GM12878 (cell line): ENCODE results near the gene ICOSLG. TPM values are rescaled to one million over a fixed set of nuclear protein-coding genes. Genes with fewer than 3 reads are reported as not detected.

ENCODE experiments used
- CBX3 ChIP-seq: fragments of 200-600 bp; sonication (generic); IDR thresholded peaks from 2 replicates; pipeline ENCODE4 v1.6.1; 2016; ENCODE audit warnings: low read depth, borderline replicate concordance
- POU2F2 ChIP-seq: IDR thresholded peaks from 3 replicates; pipeline ENCODE4 v1.6.1; 2011; ENCODE audit warnings: low read depth, mild to moderate bottlenecking, low read length, borderline replicate concordance
- RAD51 ChIP-seq: fragments of 450-650 bp; IDR thresholded peaks from 2 replicates; pipeline ENCODE4 v1.6.1; 2016; ENCODE audit warnings: moderate library complexity, mild to moderate bottlenecking, inconsistent platforms
- TCF3 ChIP-seq: IDR thresholded peaks from 2 replicates; pipeline ENCODE4 v1.6.1; 2012; ENCODE audit warnings: low read depth, mild to moderate bottlenecking, low read length, borderline replicate concordance; ENCODE audit not compliant: insufficient read depth
- polyA plus RNA-seq, 11 experiments: library from polyadenylated mRNA; depleted of rRNA in 4 of 11; unstranded in 6 of 11; stranded (reverse) in 5 of 11; fragments of >200 nt; fragmentation: Nextera tagmentation in 4 of 11; fragmentation: Illumina TruSeq in 1 of 11; extraction: Ambion mirVana in 4 of 11; extraction: Trizol in 1 of 11; gene quantifications; 1 replicate in 1 of 11; 2 replicates in 10 of 11; pipeline versions ENCODE4 v1.2.1 to v1.2.3, GENCODE V29; 2011 to 2016; ENCODE audit warnings: inconsistent platforms in 2 of 11, missing spikeins in 2 of 11, low read depth in 1 of 11
- total RNA-seq, 4 experiments: library from RNA; depleted of rRNA in 3 of 4; stranded (reverse); fragments of >200 nt in 3 of 4; fragmentation: Illumina TruSeq in 1 of 4; extraction: Trizol in 1 of 4; gene quantifications; 2 replicates each; pipeline versions ENCODE4 v1.2.1 to v1.2.3, GENCODE V29; 2013 to 2021
- TF ChIP-seq, protein P1 (sequence below): fragments of 450-650 bp; formaldehyde crosslinking; IDR thresholded peaks from 2 replicates; pipeline ENCODE4 v1.5.0; 2022; ENCODE audit warnings: mild to moderate bottlenecking, missing genetic modification characterization
- TF ChIP-seq, protein P2 (sequence below): fragments of 150-350 bp; IDR thresholded peaks from 2 replicates; pipeline ENCODE4 v1.6.1; 2016; ENCODE audit warnings: low read depth, low read length

Gene ICOSLG
- total and polyA plus RNA-seq, 10 of the 15 experiments (the other 5 are each of a cell fraction or from before 2014, with no cell fraction given) = 0.84 to 16.4 (median 6.2) TPM

DNA sequence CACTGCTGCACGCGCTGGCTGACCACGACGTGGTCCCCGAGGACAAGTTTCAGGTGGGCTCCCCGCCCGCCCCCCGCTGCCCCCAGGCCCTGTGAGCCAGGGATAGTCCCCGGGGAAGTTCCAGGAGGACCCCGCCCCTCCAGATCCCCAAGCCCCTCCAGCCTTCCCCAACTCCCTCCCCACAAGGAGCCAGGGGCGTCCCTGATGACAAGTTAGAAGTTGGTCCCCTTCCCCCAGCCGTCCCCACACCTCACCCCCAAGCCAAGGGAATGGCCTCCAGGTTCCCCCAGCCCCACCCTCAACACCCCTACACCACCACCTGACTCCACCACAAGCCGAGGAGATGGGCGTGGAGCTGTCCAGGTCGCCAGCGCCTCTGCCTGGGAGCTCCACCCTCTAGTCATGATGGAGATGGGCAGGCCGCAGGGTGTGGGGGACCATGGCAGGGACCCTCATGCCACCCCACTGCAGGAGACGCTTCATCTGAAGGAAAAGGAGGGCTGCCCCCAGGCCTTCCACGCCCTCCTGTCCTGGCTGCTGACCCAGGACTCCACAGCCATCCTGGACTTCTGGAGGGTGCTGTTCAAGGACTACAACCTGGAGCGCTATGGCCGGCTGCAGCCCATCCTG lies 45.5 kb upstream of the ICOSLG start (continued):
- TF ChIP-seq, protein P1, sequence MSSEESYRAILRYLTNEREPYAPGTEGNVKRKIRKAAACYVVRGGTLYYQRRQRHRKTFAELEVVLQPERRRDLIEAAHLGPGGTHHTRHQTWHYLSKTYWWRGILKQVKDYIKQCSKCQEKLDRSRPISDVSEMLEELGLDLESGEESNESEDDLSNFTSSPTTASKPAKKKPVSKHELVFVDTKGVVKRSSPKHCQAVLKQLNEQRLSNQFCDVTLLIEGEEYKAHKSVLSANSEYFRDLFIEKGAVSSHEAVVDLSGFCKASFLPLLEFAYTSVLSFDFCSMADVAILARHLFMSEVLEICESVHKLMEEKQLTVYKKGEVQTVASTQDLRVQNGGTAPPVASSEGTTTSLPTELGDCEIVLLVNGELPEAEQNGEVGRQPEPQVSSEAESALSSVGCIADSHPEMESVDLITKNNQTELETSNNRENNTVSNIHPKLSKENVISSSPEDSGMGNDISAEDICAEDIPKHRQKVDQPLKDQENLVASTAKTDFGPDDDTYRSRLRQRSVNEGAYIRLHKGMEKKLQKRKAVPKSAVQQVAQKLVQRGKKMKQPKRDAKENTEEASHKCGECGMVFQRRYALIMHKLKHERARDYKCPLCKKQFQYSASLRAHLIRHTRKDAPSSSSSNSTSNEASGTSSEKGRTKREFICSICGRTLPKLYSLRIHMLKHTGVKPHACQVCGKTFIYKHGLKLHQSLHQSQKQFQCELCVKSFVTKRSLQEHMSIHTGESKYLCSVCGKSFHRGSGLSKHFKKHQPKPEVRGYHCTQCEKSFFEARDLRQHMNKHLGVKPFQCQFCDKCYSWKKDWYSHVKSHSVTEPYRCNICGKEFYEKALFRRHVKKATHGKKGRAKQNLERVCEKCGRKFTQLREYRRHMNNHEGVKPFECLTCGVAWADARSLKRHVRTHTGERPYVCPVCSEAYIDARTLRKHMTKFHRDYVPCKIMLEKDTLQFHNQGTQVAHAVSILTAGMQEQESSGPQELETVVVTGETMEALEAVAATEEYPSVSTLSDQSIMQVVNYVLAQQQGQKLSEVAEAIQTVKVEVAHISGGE = no peak
- TF ChIP-seq RAD51 (no peak), POU2F2 (no peak), CBX3 (no peak), TCF3 (no peak)
- TF ChIP-seq, protein P2, sequence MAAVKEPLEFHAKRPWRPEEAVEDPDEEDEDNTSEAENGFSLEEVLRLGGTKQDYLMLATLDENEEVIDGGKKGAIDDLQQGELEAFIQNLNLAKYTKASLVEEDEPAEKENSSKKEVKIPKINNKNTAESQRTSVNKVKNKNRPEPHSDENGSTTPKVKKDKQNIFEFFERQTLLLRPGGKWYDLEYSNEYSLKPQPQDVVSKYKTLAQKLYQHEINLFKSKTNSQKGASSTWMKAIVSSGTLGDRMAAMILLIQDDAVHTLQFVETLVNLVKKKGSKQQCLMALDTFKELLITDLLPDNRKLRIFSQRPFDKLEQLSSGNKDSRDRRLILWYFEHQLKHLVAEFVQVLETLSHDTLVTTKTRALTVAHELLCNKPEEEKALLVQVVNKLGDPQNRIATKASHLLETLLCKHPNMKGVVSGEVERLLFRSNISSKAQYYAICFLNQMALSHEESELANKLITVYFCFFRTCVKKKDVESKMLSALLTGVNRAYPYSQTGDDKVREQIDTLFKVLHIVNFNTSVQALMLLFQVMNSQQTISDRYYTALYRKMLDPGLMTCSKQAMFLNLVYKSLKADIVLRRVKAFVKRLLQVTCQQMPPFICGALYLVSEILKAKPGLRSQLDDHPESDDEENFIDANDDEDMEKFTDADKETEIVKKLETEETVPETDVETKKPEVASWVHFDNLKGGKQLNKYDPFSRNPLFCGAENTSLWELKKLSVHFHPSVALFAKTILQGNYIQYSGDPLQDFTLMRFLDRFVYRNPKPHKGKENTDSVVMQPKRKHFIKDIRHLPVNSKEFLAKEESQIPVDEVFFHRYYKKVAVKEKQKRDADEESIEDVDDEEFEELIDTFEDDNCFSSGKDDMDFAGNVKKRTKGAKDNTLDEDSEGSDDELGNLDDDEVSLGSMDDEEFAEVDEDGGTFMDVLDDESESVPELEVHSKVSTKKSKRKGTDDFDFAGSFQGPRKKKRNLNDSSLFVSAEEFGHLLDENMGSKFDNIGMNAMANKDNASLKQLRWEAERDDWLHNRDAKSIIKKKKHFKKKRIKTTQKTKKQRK = no peak
